Common myeloid progenitor, CD34-positive (primary cell): ENCODE data around the gene RHOH.

ENCODE experiments used
- CTCF ChIA-PET: fragments of 350-600 bp; sonication (Branson Sonifier 250); formaldehyde crosslinking; loops from one replicate; lab custom pipeline; 2021; ENCODE audit warnings: antibody characterized with exemption; lab: Charles Lee
- POLR2A ChIA-PET: fragments of 350-600 bp; sonication (Branson Sonifier 250); formaldehyde crosslinking; loops from one replicate; lab custom pipeline; 2021; ENCODE audit warnings: antibody characterized with exemption; lab: Charles Lee
- DNase-seq, 3 donors: peaks; one replicate each; pipeline versions ENCODE4 v3.0.0 to v3.0.0-alpha.2; 2013
- H3K27ac ChIP-seq, 2 experiments: 1 replicate in 1 of 2; 2 replicates in 1 of 2; pipeline ENCODE4 v1.7.0; 2013; ENCODE audit warnings: inconsistent platforms in 2 of 2, low read length in 2 of 2, mild to moderate bottlenecking in 2 of 2, low read depth in 1 of 2, moderate library complexity in 1 of 2; ENCODE audit not compliant: severe bottlenecking in 2 of 2, insufficient read depth in 1 of 2, poor library complexity in 1 of 2
- H3K27me3 ChIP-seq, 5 experiments: replicated peaks in 2 of 5; 1 replicate in 3 of 5; 2 replicates in 2 of 5; pipeline versions ENCODE4 v1.6.1 to v1.7.0; 2013; ENCODE audit warnings: low read length in 4 of 5, mild to moderate bottlenecking in 2 of 5, moderate library complexity in 2 of 5, inconsistent platforms in 1 of 5; ENCODE audit not compliant: insufficient read depth in 5 of 5, control insufficient read depth in 4 of 5
- H3K36me3 ChIP-seq, 4 experiments: 1 replicate in 2 of 4; 2 replicates in 2 of 4; pipeline versions ENCODE4 v1.6.1 to v1.7.0; 2013; ENCODE audit warnings: low read length in 3 of 4, control low read depth in 1 of 4, mild to moderate bottlenecking in 1 of 4; ENCODE audit not compliant: control insufficient read depth in 4 of 4, insufficient read depth in 4 of 4
- H3K4me1 ChIP-seq, 4 experiments: 1 replicate in 3 of 4; 2 replicates in 1 of 4; pipeline versions ENCODE4 v1.6.1 to v1.7.1; 2013; ENCODE audit warnings: low read length in 3 of 4, mild to moderate bottlenecking in 3 of 4, control low read depth in 1 of 4, inconsistent platforms in 1 of 4, moderate library complexity in 1 of 4; ENCODE audit not compliant: control insufficient read depth in 4 of 4, insufficient read depth in 4 of 4; ENCODE audit errors: control extremely low read depth in 1 of 4
- H3K4me3 ChIP-seq, 7 experiments: 1 replicate in 4 of 7; 2 replicates in 3 of 7; pipeline versions ENCODE4 v1.5.1 to v1.7.0; 2013; ENCODE audit warnings: mild to moderate bottlenecking in 7 of 7, low read length in 6 of 7, moderate library complexity in 6 of 7, inconsistent platforms in 2 of 7, low read depth in 2 of 7, control low read depth in 1 of 7; ENCODE audit not compliant: insufficient read depth in 4 of 7, control insufficient read depth in 1 of 7; ENCODE audit errors: extremely low read depth in 1 of 7
- H3K9me3 ChIP-seq, 5 experiments: 1 replicate in 4 of 5; 2 replicates in 1 of 5; pipeline versions ENCODE4 v1.6.1 to v1.7.1; 2013; ENCODE audit warnings: low read length in 4 of 5, mild to moderate bottlenecking in 2 of 5, inconsistent platforms in 1 of 5, low read depth in 1 of 5, moderate library complexity in 1 of 5; ENCODE audit not compliant: control insufficient read depth in 4 of 5, insufficient read depth in 2 of 5; ENCODE audit errors: control extremely low read depth in 1 of 5
- WGBS: methylation state at CpG from one replicate; pipeline ENCODE4 v1.1.5; 2013; ENCODE audit not compliant: insufficient coverage; 5-methylcytosine and 5-hydroxymethylcytosine counted together

The RHOH gene

DNA sequence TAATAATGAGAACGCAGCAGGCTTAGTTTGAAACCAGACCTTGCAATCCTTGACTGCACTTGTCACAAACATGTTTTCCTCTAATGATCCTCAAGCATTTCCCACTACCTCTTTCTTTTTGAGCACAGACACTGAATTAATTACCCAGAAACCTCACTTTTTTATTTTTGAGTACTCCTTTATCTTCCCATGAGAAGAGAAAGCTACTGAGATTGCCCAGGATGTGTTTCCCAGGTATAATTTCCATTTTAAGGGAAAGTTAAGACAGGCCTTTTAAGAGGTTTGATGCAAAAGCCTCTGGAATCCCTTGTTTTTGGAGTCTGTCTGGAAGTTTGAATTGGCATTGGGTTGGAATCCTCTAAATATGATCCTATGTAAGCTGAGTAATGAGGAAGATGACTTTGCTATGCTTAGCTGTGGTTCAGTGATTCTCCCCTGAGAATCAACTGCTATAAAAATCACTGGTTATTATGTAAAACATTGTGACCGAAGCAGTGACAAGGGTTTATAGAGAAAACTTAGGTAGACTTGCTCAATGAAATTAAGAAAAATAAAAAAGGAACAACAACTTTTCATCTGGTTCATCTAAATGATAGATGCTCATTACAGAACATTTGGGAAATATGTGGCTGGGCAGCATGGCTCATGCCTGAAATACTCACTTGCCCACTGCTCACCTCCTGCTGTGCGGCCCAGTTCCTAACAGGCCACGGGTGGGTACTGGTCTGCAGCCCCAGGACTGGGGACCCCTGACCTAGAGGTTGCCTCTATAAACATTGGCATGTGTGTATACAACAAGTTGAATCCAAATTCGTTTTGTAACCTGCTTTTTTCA is 10.8 kb upstream of the RHOH start:
- no peak overlapping the region for H3K27ac ChIP-seq

DNA sequence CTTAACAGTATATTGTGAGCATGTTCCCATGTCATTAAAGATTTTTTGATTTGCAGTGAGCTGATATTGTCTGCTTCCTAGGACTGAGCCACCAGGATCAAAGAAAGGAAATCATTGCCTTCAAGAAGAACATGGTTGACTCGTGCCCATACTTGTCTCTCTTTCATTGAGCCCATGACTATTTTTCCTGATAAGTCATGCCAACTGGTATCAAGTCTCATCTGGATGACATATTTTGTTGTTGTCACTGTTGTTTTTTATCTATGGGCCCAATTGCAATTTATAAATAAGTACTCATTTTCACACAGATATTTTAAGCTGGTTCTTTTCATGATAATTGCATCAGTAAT is 10.2 kb upstream of the RHOH start:
- H3K36me3 ChIP-seq, result no peaks in the 10 kb centered on the region
- H3K9me3 ChIP-seq, result no peaks in the 10 kb centered on the region
- no peak overlapping the region for H3K4me3 ChIP-seq
- no peaks in the 10 kb centered on the region for H3K27me3 ChIP-seq
- DNase-seq, result no peak
- 89% methylated on average over 1 of the region's 1 CpG for WGBS
- POLR2A ChIA-PET, result no interaction called here
- CTCF ChIA-PET, result interaction anchor here (1.0 to 3.8 kb wide), 3 partner anchors 9 to 123 kb away, joined by 3 to 10 read pairs (median 4); no protein-coding TSS in a partner anchor
- H3K27ac ChIP-seq, result no peak overlapping the region
- H3K4me1 ChIP-seq, result peaks cover 3 to 29% (median 14%) of the 10 kb centered on the region in 4 experiments

More for the DNA sequence above, 10.8 kb upstream of the RHOH start:
- no peaks in the 10 kb centered on the region for H3K9me3 ChIP-seq
- POLR2A ChIA-PET, result interaction anchor here (0.6 kb wide), 1 partner anchor 9 kb away, joined by 6 read pairs; no protein-coding TSS in a partner anchor
- CTCF ChIA-PET, result interaction anchor here (0.6 to 3.8 kb wide), 4 partner anchors 9 to 139 kb away, joined by 3 to 10 read pairs (median 4); no protein-coding TSS in a partner anchor
- H3K36me3 ChIP-seq, result no peaks in the 10 kb centered on the region
- 100% methylated on average over 1 of the region's 5 CpGs for WGBS
- H3K4me1 ChIP-seq, result peaks cover 0 to 23% (median 9%) of the 10 kb centered on the region in 4 experiments
- no peak overlapping the region for H3K4me3 ChIP-seq
- no peaks in the 10 kb centered on the region for H3K27me3 ChIP-seq
- DNase-seq, result no peak

GRCh38 chr4:40187386-40187906 is 9.4 kb upstream of the RHOH start:
- ChIA-PET POLR2A (no interaction called here), CTCF (interaction anchor here (1.5 kb wide), 1 partner anchor 120 kb away, joined by 3 read pairs; no protein-coding TSS in a partner anchor)
- peaks cover 10 to 34% (median 21%) of the 10 kb centered on the region in 4 experiments for H3K4me1 ChIP-seq
- DNase-seq, result no peak
- H3K9me3 ChIP-seq, result no peaks in the 10 kb centered on the region
- WGBS, result 100% methylated on average over 2 of the region's 4 CpGs
- H3K4me3 ChIP-seq, result no peak overlapping the region
- H3K27ac ChIP-seq, result no peak overlapping the region
- H3K36me3 ChIP-seq, result no peaks in the 10 kb centered on the region
- H3K27me3 ChIP-seq, result no peaks in the 10 kb centered on the region

- Histone ChIP-seq H3K4me1 (peaks cover 19 to 49% (median 41%) of the 10 kb centered on the region in 4 experiments), H3K27ac (no peak overlapping the region), H3K9me3 (no peaks in the 10 kb centered on the region), H3K4me3 (no peak overlapping the region), H3K36me3 (no peaks in the 10 kb centered on the region), H3K27me3 (no peaks in the 10 kb centered on the region)
- ChIA-PET POLR2A (no interaction called here), CTCF (interaction anchor here (0.6 to 2.1 kb wide), 6 partner anchors 19 to 135 kb away, joined by 3 to 4 read pairs (median 3); no protein-coding TSS in a partner anchor)
- 100% methylated on average over 2 of the region's 5 CpGs for WGBS
- no peak for DNase-seq
These were observed 6.8 kb upstream of the RHOH start for GRCh38 chr4:40190019-40190418.

- ChIA-PET POLR2A (interaction anchor here (0.7 kb wide), 1 partner anchor 471 kb away, joined by 3 read pairs; no protein-coding TSS in a partner anchor), CTCF (interaction anchor here (0.6 to 2.5 kb wide), 5 partner anchors 10 to 129 kb away, joined by 3 to 10 read pairs (median 3); no protein-coding TSS in a partner anchor)
- Histone ChIP-seq H3K4me3 (no peak overlapping the region), H3K27ac (no peak overlapping the region), H3K27me3 (no peaks in the 10 kb centered on the region), H3K9me3 (no peaks in the 10 kb centered on the region), H3K4me1 (peaks cover 21 to 53% (median 44%) of the 10 kb centered on the region in 4 experiments), H3K36me3 (no peaks in the 10 kb centered on the region)
- no peak for DNase-seq
- 80% methylated on average over 1 of the region's 5 CpGs for WGBS
These were observed 6.4 kb upstream of the RHOH start for GRCh38 chr4:40190465-40190864.

DNA sequence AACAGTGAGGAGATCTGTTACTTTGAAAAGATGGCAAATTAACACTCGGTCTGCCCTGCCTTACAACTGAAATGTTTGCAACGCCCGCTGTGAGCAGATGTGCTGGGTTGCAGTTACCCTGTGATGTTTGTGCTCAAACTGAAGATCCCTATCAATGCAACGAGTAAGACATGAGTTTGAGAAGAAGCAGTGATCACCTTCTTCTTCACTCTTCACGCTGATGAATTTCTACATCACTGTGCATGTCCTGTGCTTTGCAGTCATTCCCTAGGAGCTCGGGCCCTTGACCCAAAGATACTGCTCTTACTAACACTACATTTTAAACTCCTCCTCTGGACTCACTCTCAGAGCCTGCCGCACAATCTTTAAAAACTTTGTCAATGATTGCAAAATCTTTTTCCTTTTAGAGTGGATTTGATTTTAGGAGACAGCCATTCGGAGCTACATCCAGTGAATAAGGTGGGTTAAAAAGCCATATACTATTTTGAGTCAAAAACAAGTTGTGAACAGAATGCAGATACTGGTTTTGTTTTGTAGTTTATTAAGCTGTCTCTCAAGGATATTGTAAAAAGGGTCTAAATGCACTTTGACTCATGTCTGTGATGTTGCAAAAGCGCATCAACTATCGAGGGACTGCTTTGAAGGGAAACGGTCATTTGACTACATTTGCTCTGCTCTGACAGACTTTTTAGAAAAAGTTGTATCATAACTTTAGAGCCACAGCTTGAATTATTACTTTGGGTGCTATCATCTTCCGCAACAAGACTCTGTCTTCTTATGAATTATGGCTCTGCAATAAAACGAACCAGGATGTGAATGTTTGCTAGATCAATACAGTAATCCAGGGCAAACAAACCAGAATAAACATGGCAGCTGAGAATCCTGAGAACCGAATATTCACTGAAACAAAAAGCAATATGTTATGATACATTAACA is 5.7 kb upstream of the RHOH start:
- peak in 2 of 3 donors; percentile 42 to 61 for DNase-seq
- Histone ChIP-seq H3K36me3 (no peaks in the 10 kb centered on the region), H3K4me3 (peak overlapping the region in 2 of 7 experiments; percentile 5 to 17), H3K4me1 (peaks cover 23 to 56% (median 45%) of the 10 kb centered on the region in 4 experiments), H3K27me3 (no peaks in the 10 kb centered on the region), H3K27ac (no peak overlapping the region), H3K9me3 (no peaks in the 10 kb centered on the region)
- CTCF ChIA-PET, result interaction anchor here (0.6 to 2.5 kb wide), 10 partner anchors 9 to 128 kb away, joined by 3 to 10 read pairs (median 3); no protein-coding TSS in a partner anchor
- POLR2A ChIA-PET, result interaction anchor here (0.7 to 1.4 kb wide), 3 partner anchors 14 to 470 kb away, joined by 3 to 4 read pairs (median 3); no protein-coding TSS in a partner anchor
- 50% methylated on average over 11 of the region's 14 CpGs for WGBS
